Sigmoid colon (tissue), 7 donors: ENCODE data around the gene DERA. TPM values are rescaled to one million over a fixed set of nuclear protein-coding genes. Genes with fewer than 3 reads are reported as not detected.
"Not testable (repeated sequence)": the region's sequence is repeated elsewhere in the genome, so short reads cannot be mapped to it uniquely, and the experiment has no call there.

ENCODE experiments used
- DNase-seq: peaks from one replicate; pipeline ENCODE4 v3.0.0-alpha.2; 2019
- H3K27ac ChIP-seq, 4 donors: fragments of 200-600 bp; sonication (generic); one replicate each; pipeline ENCODE4 v1.5.1; 2016 to 2019; ENCODE audit warnings: mild to moderate bottlenecking in 1 of 4
- H3K27me3 ChIP-seq, 3 donors: fragments of 200-600 bp; sonication (generic); one replicate each; pipeline ENCODE4 v1.5.1; 2019; ENCODE audit warnings: mild to moderate bottlenecking in 1 of 3
- H3K36me3 ChIP-seq, 4 donors: fragments of 200-600 bp; sonication (generic); one replicate each; pipeline ENCODE4 v1.5.1; 2016 to 2019
- H3K4me1 ChIP-seq, 4 donors: fragments of 200-600 bp; sonication (generic); one replicate each; pipeline ENCODE4 v1.5.1; 2017 to 2019
- H3K4me3 ChIP-seq, 4 donors: fragments of 200-600 bp; sonication (generic); one replicate each; pipeline ENCODE4 v1.5.1; 2017 to 2019; ENCODE audit warnings: mild to moderate bottlenecking in 2 of 4, moderate library complexity in 1 of 4
- H3K9me3 ChIP-seq, 4 donors: fragments of 200-600 bp in 3 of 4; sonication (generic) in 3 of 4; one replicate each; pipeline versions ENCODE4 v1.5.1 to v1.6.1; 2013 to 2019
- EP300 ChIP-seq, 4 donors: sonication (generic); formaldehyde crosslinking; IDR thresholded peaks; one replicate each; pipeline ENCODE4 v1.6.1; 2017; ENCODE audit warnings: antibody characterized with exemption in 4 of 4
- POLR2A ChIP-seq, 2 donors: fragments of 450-650 bp; IDR thresholded peaks; one replicate each; pipeline ENCODE4 v1.6.1; 2016; ENCODE audit warnings: antibody characterized with exemption in 2 of 2, mild to moderate bottlenecking in 2 of 2, moderate library complexity in 2 of 2
- POLR2AphosphoS5 ChIP-seq, 4 donors: sonication (generic); formaldehyde crosslinking; IDR thresholded peaks; one replicate each; pipeline ENCODE4 v1.6.1; 2017; ENCODE audit warnings: antibody characterized with exemption in 4 of 4
- WGBS, 2 donors: extraction: QIAGEN DNeasy Blood & Tissue Kit; methylation state at CpG; one replicate each; pipeline ENCODE4 v1.1.7; 2013; 5-methylcytosine and 5-hydroxymethylcytosine counted together
- intact Hi-C: fragments of 100-400 bp; cut with DNase I; formaldehyde crosslinking; loops from one replicate; pipeline ENCODE4 v1.15.1; 2023
- polyA plus RNA-seq, 3 donors: library from polyadenylated mRNA; stranded (reverse); fragments of 200-250 nt; gene quantifications; one replicate each; pipeline ENCODE4 v1.2.3, GENCODE V29; 2013
- total RNA-seq, 4 donors: library from RNA; depleted of rRNA; stranded (reverse); fragments of >200 nt; gene quantifications; one replicate each; pipeline ENCODE4 v1.1.0, GENCODE V29; 2016
- TF ChIP-seq, protein P1 (sequence below), 4 experiments: fragments of 450-650 bp in 3 of 4; fragments of 200-600 bp in 1 of 4; IDR thresholded peaks; one replicate each; pipeline ENCODE4 v1.5.1; 2016 to 2019; ENCODE audit warnings: antibody characterized with exemption in 4 of 4, mild to moderate bottlenecking in 3 of 4, moderate library complexity in 2 of 4
- donor health status: healthy with polysubstance abuse.
- donor health status: Bipolar disorder and iron deficiency.
- donor health status: healthy.

DERA gene
- total and polyA plus RNA-seq, 7 donors = 26.6 to 106 (median 46.4) TPM

GRCh38 chr12:15939111-15939510 lies 28.0 kb downstream of the DERA start:
- intact Hi-C loops = no loop called here
- Histone ChIP-seq H3K36me3 (no peaks in the 10 kb centered on the region), H3K4me3 (no peak overlapping the region), H3K27me3 (no peaks in the 10 kb centered on the region), H3K9me3 (no peaks in the 10 kb centered on the region), H3K27ac (no peak overlapping the region), H3K4me1 (no peaks in the 10 kb centered on the region)
- TF ChIP-seq POLR2A (IDR thresholded peaks at IDR 0.05) (no peak), POLR2AphosphoS5 (IDR thresholded peaks at IDR 0.05) (no peak), EP300 (IDR thresholded peaks at IDR 0.05) (no peak)
- TF ChIP-seq, protein P1, sequence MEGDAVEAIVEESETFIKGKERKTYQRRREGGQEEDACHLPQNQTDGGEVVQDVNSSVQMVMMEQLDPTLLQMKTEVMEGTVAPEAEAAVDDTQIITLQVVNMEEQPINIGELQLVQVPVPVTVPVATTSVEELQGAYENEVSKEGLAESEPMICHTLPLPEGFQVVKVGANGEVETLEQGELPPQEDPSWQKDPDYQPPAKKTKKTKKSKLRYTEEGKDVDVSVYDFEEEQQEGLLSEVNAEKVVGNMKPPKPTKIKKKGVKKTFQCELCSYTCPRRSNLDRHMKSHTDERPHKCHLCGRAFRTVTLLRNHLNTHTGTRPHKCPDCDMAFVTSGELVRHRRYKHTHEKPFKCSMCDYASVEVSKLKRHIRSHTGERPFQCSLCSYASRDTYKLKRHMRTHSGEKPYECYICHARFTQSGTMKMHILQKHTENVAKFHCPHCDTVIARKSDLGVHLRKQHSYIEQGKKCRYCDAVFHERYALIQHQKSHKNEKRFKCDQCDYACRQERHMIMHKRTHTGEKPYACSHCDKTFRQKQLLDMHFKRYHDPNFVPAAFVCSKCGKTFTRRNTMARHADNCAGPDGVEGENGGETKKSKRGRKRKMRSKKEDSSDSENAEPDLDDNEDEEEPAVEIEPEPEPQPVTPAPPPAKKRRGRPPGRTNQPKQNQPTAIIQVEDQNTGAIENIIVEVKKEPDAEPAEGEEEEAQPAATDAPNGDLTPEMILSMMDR (IDR thresholded peaks at IDR 0.05) = no peak
- no peak for DNase-seq
- 95 to 100% methylated on average over 1 of the region's 1 CpG for WGBS, 2 donors

DNA sequence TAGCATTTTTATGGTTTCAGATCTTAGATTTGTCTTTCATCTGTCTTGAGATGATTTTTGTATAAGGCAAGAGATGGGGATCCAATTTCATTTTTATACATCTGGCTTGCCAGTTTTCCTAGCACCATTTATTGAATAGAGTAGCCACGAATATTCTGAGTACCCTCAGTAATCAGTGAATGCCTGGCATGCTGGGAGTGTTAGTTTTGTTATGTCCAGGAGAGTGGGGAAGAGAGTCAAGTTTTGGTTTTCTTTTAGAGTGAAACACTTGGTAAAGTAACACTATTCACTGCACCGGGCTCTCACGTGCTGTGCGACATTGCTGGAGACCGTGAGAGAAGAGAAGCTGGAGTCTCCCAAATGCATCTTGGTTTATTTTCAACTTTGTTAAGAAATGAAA lies 31.3 kb downstream of the DERA start:
- no peaks in the 10 kb centered on the region for H3K9me3 ChIP-seq
- H3K27ac ChIP-seq = no peak overlapping the region
- DNase-seq = no peak
- TF ChIP-seq, protein P1 (IDR thresholded peaks at IDR 0.05) = no peak
- TF ChIP-seq POLR2A (IDR thresholded peaks at IDR 0.05) (no peak), POLR2AphosphoS5 (IDR thresholded peaks at IDR 0.05) (no peak)
- 92 to 95% methylated on average over 5 of the region's 5 CpGs for WGBS, 2 donors
- intact Hi-C loops = no loop called here
- H3K4me1 ChIP-seq = no peaks in the 10 kb centered on the region
- H3K4me3 ChIP-seq = no peak overlapping the region
- no peaks in the 10 kb centered on the region for H3K27me3 ChIP-seq
- no peaks in the 10 kb centered on the region for H3K36me3 ChIP-seq

DNA sequence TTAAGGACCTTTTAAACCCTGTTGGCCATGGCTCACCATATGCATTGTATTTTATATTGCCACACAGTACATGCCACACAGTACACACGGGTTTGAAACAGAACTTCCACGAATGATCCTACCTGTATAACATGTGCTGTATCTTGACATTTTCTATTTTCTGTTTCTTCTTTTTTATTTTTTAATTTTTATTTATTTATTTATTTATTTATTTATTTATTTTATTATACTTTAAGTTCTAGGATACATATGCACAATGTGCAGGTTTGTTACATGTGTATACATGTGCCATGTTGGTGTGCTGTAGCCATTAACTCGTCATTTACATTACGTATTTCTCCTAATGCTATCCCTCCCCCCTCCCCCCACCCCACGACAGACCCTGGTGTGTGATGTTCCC lies 32.4 kb downstream of the DERA start:
- H3K4me3 ChIP-seq, H3K36me3 ChIP-seq, intact Hi-C loops, H3K9me3 ChIP-seq, H3K4me1 ChIP-seq, H3K27me3 ChIP-seq, H3K27ac ChIP-seq, DNase-seq: not testable (repeated sequence)
- 94 to 98% methylated on average over 5 of the region's 5 CpGs for WGBS, 2 donors

GRCh38 chr12:15948461-15948860 lies 37.3 kb downstream of the DERA start:
- H3K27ac ChIP-seq, H3K27me3 ChIP-seq, DNase-seq, H3K36me3 ChIP-seq, intact Hi-C loops, H3K9me3 ChIP-seq, H3K4me1 ChIP-seq, H3K4me3 ChIP-seq: not testable (repeated sequence)
- 97% methylated on average over 10 of the region's 10 CpGs for WGBS, 2 donors

- Histone ChIP-seq H3K27ac (no peak overlapping the region), H3K9me3 (no peaks in the 10 kb centered on the region), H3K36me3 (peaks cover 0 to 19% (median 0%) of the 10 kb centered on the region in 4 donors), H3K4me1 (no peaks in the 10 kb centered on the region), H3K27me3 (no peaks in the 10 kb centered on the region), H3K4me3 (no peak overlapping the region)
- intact Hi-C loops = no loop called here
- WGBS, 2 donors = 90 to 94% methylated on average over 4 of the region's 4 CpGs
- no peak for TF ChIP-seq POLR2A (IDR thresholded peaks at IDR 0.05)
- TF ChIP-seq EP300 (IDR thresholded peaks at IDR 0.05) = no peak
- no peak for TF ChIP-seq POLR2AphosphoS5 (IDR thresholded peaks at IDR 0.05)
- TF ChIP-seq, protein P1 (IDR thresholded peaks at IDR 0.05) = no peak
- DNase-seq = no peak
These were observed 44.1 kb downstream of the DERA start for GRCh38 chr12:15955281-15955680.

GRCh38 chr12:15956010-15956409 lies 44.9 kb downstream of the DERA start:
- no peak overlapping the region for H3K4me3 ChIP-seq
- no peaks in the 10 kb centered on the region for H3K27me3 ChIP-seq
- no peak for DNase-seq
- WGBS, 2 donors = 90 to 92% methylated on average over 1 of the region's 1 CpG
- H3K27ac ChIP-seq = no peak overlapping the region
- peaks cover 0 to 23% (median 0%) of the 10 kb centered on the region in 4 donors for H3K36me3 ChIP-seq
- no peaks in the 10 kb centered on the region for H3K9me3 ChIP-seq
- intact Hi-C loops = no loop called here
- TF ChIP-seq EP300 (IDR thresholded peaks at IDR 0.05) (no peak), POLR2AphosphoS5 (IDR thresholded peaks at IDR 0.05) (no peak)
- no peaks in the 10 kb centered on the region for H3K4me1 ChIP-seq
